ENCODE measurements around the gene MORC1.

The MORC1 gene

DNA sequence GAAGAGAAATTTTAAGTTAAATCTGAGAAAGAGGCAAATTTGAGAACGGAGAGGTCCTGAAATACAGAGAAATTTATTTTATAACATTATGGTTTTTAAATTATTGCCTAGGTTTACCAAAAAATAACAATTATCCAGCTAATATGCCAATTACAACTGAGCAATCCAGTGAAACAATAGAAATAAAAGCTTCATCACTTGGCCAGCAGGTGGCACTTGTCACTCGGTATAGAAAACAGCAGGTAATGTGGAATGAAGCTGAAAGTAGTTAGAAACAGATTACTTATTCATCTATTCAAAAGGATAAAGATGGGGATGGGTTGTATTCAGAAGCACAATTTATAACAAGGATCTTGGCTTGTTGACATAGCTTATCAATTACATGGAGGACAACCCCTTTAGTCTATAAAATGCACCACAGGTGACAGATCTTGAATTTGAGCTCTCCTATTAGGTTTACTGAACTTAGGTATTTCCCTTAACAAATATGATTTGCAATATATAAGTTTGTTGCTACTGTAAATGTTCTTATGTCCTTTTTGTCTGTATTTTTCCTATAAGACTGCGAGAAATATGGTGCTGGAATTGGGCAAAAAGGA lies 94.2 kb downstream of the MORC1 start:
- DNase-seq: no peak

DNA sequence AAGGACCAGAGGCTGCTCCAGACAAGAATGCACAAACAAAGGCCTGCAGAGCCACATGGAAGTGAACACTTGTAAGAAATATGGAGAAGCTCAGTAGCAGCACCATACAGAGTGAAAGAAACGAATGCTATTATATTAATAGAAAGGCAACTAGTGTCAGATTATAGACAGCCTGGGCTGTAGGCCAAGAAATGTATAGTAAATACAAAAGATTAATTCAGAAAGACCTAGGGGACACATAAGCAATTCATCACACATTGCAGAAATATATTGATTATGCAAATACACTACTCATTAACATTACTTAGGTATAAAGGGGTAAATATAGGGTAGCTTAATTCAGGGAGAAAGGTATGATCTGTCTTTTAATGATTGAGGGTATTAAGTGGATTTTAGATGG lies 94.8 kb downstream of the MORC1 start:
- DNase-seq: no peak

- no peak for DNase-seq
Observed at GRCh38 chr3:109021556-109021955, 96.4 kb downstream of the MORC1 start.

DNA sequence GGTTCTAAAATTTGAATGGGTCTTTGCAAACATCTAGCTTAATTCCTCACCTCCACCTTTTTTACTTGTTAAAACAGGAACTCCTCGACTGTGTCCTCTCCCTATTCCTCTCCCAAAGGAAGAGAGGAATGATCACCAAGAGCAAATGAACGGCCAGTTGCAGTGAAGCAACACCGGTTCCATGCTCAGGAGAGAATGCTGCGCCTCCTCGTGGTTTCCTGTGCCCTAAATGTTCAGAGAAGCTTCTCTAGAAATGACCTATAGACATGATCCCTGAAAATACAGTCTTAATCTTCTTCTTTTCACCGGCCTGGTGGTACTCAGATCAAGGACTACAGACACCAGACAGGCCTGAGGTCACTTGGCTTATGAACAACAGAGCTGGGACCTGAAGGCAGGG lies 99.1 kb downstream of the MORC1 start:
- no peak for DNase-seq

- DNase-seq: no peak
Observed at GRCh38 chr3:109005443-109005842, 112.5 kb downstream of the MORC1 start.

GRCh38 chr3:108998436-108998835 lies 119.5 kb downstream of the MORC1 start:
- no peak for DNase-seq

DNA sequence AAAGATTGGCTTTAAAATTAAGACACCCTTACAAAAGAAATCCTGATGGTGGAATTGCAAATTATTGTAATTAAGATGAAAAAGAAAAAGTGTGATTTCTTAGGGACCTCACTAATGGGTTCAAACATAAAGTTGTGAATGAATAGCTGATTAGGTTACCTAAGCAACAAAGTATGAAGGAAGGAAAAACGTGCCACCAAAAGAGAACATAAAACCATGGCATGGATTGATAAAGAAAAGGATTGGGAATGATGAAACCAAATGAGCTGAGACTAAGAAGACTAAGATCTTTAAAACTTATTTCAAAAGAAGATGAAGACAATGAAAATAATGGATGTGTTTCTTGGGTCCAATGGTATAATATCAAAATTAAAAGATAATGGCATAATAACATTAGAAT lies 132.1 kb downstream of the MORC1 start:
- no peak for DNase-seq

DNA sequence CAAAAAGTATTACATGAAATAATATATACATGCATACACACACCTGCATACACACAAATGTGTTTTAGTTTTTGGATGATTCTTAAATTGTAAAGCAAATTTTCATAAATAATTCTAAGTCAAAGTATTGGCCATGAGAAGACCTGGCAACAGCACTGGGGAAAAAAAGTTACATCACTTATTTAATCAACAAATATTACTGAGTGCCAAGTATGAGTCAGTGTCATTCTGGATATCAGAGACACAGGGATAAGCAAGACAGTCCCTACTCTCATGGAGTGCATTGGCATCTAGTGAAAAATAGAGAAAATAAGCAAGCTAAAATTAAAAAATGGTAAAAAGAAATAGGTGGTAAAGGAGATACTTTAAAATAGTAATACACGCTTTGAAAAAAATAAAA lies 134.9 kb downstream of the MORC1 start:
- DNase-seq: no peak

- DNase-seq: no peak
Observed at GRCh38 chr3:108976058-108976457, 141.9 kb downstream of the MORC1 start.

DNA sequence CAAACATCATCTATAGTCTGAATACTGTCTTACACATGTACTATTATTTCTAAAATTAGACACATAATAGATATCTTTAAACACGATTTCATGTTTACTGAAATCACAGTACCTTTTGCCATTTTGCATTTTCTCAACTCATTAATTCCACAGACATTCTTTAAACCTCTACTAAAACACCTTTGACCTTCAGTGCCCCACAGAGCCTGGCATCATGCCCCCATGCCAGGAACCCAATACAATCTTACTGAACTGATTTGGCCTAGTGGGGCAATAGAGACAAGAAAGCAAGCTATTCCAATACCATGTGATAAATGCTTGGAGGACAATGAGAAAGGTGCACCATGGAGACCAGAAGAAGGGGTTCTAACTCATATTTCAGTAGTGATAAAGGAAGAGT lies 144.9 kb downstream of the MORC1 start:
- no peak for DNase-seq

DNA sequence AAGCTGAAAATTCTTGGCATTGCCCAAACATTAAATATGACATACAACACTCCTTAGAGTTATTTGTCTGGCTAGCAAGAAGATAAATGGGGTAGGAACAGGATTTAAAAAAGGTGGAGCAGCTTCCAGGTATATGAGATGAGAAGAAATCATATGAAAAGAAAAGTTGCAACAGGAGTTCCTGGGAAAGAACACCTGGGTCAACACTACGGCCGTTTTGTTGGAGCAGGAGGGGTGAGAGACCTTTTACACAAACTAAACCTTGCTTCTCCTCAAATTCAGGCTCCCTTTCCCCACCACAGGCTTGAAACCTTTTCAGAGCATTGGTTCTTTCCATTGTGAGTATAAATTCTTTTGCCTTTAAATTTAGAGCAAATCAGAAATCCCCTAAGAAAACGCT lies 145.5 kb downstream of the MORC1 start:
- no peak for DNase-seq

- no peak for DNase-seq
Observed at GRCh38 chr3:108970561-108970960, 147.4 kb downstream of the MORC1 start.

DNA sequence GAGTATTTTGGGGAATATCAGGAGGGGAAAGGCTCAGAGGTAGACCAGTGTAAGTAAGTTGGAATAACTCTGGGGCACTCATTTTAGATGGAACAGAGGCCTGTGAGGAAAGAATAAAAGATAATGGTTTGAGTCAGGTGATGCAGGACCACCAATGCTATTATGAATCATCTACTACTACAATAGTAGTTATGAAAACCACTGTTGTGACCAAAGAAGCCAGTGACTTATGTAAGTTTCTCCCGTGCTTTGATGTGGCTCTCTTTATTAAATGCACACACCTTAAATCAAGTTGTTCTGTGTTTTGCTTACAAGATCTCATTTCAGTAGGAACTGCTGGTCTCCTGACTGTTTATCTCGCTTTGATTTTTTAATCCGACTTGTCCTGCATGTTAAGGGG lies 151.2 kb downstream of the MORC1 start:
- no peak for DNase-seq

GRCh38 chr3:108959017-108959416 lies 158.9 kb downstream of the MORC1 start:
- no peak for DNase-seq

DNA sequence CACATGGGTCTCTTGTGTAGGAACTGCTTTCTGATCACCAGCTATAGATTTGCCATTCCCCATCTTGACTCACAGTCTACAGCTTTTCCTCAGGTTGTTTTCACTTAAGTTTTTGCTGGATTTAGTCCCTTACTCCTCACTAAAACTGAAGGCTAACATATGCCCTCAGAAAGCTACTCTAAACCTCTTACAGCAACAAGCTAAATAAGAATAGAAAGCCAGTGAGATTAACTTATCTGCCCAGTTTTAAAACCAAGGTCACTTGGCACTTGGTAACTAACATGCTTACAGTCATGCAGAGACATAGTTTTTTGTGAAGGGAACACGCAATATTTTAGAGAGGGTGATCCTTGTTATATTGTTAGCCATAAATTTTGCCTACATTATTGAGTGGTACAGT lies 164.2 kb downstream of the MORC1 start, which contains the start of gene GUCA1C:
Gene GUCA1C, minus strand, starts transcription at position 180 of the 400 bp plus-strand sequence. Its CDS starts 117 bp downstream, at position 63.
- no peak for DNase-seq

DNA sequence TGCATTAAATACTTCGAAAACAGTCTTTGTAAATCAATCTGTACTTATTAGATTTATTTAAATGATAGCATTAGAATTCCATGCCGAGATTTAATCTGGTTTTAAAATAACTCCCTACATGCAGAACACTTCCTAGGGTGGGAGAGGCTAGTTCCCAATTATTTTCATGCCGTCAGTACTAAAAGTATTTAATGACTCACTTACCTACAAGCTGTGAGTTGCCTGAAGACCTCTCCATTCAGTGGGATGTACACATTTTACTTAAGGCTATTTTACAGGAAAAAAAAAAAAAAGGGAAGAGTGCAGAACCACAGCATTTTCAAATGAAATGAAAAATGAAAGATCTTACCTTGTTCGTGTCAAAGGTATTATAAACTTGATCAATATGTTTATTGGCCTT lies 164.7 kb downstream of the MORC1 start:
- no peak for DNase-seq

DNA sequence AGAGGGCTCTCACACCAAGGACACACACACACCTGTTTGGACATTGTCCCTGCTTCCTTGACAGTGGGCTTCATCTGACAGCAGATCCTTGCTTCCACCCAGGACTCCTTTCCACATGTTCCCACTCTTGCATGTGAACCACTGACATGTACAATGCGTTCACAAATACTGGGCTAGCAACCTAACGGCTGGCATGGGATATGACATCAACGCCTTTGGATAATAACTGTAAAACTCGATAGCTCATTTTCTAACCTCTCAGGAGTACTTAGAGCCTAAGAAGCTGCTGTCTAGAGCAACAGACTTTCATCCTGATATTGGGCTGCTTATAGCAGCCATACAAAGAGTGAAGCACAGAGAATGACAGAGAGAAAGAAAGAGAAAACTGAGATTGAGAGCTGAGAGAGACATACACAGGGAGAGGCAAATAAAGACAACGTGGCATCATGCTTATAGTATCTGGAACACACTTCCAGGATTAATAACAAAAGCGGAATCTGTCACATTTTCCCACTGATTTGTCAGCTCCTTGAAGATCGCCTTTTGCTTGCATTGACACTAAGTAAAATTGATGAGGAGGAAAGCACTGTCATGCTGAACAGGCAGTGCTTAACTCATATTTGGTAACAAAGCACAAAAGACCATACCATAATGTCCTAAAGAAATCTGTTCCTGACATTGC lies 166.0 kb downstream of the MORC1 start:
- no peak for DNase-seq

GRCh38 chr3:108947855-108948254 lies 170.1 kb downstream of the MORC1 start:
- DNase-seq: no peak

GRCh38 chr3:108946292-108947285 lies 171.3 kb downstream of the MORC1 start:
- no peak for DNase-seq

GRCh38 chr3:108940568-108941263 lies 177.2 kb downstream of the MORC1 start:
- no peak for DNase-seq

DNA sequence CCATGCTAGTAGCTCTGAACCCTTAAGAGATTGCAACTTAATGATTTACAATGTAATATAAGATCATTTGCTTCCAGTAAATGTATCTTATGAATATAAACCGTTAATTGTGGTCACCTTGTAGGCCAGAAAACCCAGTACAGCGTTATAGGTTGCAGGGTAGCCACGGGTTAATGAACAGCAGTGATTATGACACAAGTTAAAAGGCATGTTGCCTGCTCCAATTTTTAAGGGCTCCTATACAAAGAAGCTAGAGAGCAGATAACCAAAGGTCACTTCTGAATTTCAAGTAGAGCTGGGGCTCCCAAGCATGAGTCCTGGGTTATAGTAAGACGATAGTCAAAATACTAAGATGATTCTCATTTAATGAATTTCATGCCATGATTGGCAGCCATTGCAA lies 177.8 kb downstream of the MORC1 start:
- no peak for DNase-seq

- no peak for DNase-seq
Observed at GRCh38 chr3:108936924-108937689, 180.8 kb downstream of the MORC1 start.

All from NCI-H2227 treated with DMSO at 0.1 percent for 48 hours (cell line).